ENCODE results near the gene RHOBTB1.
A peak's percentile ranks its signal among the peaks of the same experiment; 100 is the strongest.

Gene RHOBTB1

GRCh38 chr10:60903096-60903495 lies 40.9 kb downstream of the RHOBTB1 start:
- no peak for DNase-seq

GRCh38 chr10:60901561-60902235 lies 42.3 kb downstream of the RHOBTB1 start:
- no peak for DNase-seq

GRCh38 chr10:60899266-60899665 lies 44.7 kb downstream of the RHOBTB1 start:
- DNase-seq = no peak

GRCh38 chr10:60898321-60898720 lies 45.7 kb downstream of the RHOBTB1 start:
- peak; percentile 28 for DNase-seq

GRCh38 chr10:60896810-60897209 lies 47.2 kb downstream of the RHOBTB1 start:
- DNase-seq = no peak

GRCh38 chr10:60896033-60896432 lies 48.0 kb downstream of the RHOBTB1 start:
- peak; percentile 79 for DNase-seq

- DNase-seq = no peak
These were observed 49.2 kb downstream of the RHOBTB1 start for GRCh38 chr10:60894786-60895185.

- no peak for DNase-seq
These were observed 50.8 kb downstream of the RHOBTB1 start for GRCh38 chr10:60893231-60893630.

GRCh38 chr10:60892571-60892970 lies 51.4 kb downstream of the RHOBTB1 start:
- no peak for DNase-seq

GRCh38 chr10:60890811-60891210 lies 53.2 kb downstream of the RHOBTB1 start:
- no peak for DNase-seq

GRCh38 chr10:60883187-60883586 lies 60.8 kb downstream of the RHOBTB1 start:
- peak; percentile 22 for DNase-seq

GRCh38 chr10:60878224-60878623 lies 65.8 kb downstream of the RHOBTB1 start:
- no peak for DNase-seq

GRCh38 chr10:60877777-60878120 lies 66.2 kb downstream of the RHOBTB1 start:
- no peak for DNase-seq

GRCh38 chr10:60877061-60877776 lies 66.8 kb downstream of the RHOBTB1 start:
- DNase-seq = no peak

- DNase-seq = no peak
These were observed 70.2 kb downstream of the RHOBTB1 start for GRCh38 chr10:60873758-60874157.

GRCh38 chr10:60872451-60872850 lies 71.5 kb downstream of the RHOBTB1 start:
- DNase-seq = no peak

- no peak for DNase-seq
These were observed 72.8 kb downstream of the RHOBTB1 start for GRCh38 chr10:60871215-60871614.

- no peak for DNase-seq
These were observed 73.2 kb downstream of the RHOBTB1 start for GRCh38 chr10:60870803-60871202.

GRCh38 chr10:60870416-60870728 lies 73.6 kb downstream of the RHOBTB1 start:
- DNase-seq = no peak

GRCh38 chr10:60869652-60870415 lies 74.2 kb downstream of the RHOBTB1 start:
- no peak for DNase-seq

GRCh38 chr10:60868946-60869345 lies 75.0 kb downstream of the RHOBTB1 start:
- no peak for DNase-seq

GRCh38 chr10:60865198-60865783 lies 78.7 kb downstream of the RHOBTB1 start:
- DNase-seq = no peak

GRCh38 chr10:60863796-60864195 lies 80.2 kb downstream of the RHOBTB1 start:
- no peak for DNase-seq

GRCh38 chr10:60862517-60862916 lies 81.5 kb downstream of the RHOBTB1 start:
- DNase-seq = no peak

Data from fibroblast of skin of right biceps (primary cell).